Raji (cell line): ENCODE results near the gene TAGLN3.

Experiments used
- POLR2A ChIP-seq: IDR thresholded peaks from 2 replicates; pipeline ENCODE4 v1.6.1; 2011; ENCODE audit warnings: low read depth, low read length, control low read depth; ENCODE audit not compliant: insufficient read depth

TAGLN3 gene

DNA sequence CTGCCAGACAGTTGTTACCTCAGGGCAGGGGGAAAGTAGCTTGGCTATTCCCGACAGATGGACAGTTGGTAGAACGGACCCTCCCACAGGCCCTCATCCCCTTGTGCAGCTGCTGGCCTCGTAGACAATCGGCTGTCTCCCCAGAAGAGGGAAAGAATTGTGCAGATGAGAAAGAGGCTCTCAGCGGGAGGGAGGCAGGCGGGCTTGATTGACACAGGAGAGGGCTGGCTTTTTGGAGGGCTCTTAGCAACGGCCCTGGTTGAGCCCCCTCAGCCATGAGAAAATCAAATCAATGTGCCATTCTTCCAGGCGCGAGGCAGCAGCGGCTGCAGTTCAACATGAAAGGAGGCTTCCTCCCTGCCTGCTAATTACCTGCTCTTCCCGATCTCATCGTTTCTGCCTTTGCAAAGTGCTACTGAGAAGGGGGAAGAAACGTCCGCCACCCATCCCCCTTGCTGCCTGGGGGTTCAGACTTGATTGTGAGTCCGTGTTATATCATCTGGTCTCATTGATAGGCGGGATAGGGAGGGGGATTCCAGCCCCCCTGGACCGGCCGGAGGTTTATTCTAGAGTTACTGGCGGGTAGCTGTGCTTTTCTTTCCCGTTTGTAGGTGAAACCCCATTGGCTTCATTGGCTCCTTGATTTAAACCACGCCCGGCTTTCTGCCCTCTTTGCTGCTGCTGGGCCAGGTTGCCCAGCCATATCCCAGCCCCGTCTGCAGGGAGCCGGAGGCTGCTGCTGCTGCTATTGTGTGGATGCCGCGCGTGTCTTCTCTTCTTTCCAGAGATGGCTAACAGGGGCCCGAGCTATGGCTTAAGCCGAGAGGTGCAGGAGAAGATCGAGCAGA, at the start of gene TAGLN3:
Gene TAGLN3, plus strand, starts transcription at position 287 of the 848 bp plus-strand sequence. Its CDS starts 501 bp downstream, at position 788.
- TF ChIP-seq POLR2A, result no peak

GRCh38 chr3:111949712-111950111, 49.0 kb upstream of the TAGLN3 start:
- no peak for TF ChIP-seq POLR2A

GRCh38 chr3:111951032-111951431, 47.7 kb upstream of the TAGLN3 start:
- no peak for TF ChIP-seq POLR2A

- no peak for TF ChIP-seq POLR2A
Measured at GRCh38 chr3:111952086-111952485, 46.6 kb upstream of the TAGLN3 start.

GRCh38 chr3:111952866-111953450, 45.8 kb upstream of the TAGLN3 start:
- TF ChIP-seq POLR2A, result no peak

GRCh38 chr3:111954228-111954990, 44.3 kb upstream of the TAGLN3 start:
- no peak for TF ChIP-seq POLR2A

- TF ChIP-seq POLR2A, result no peak
Measured at GRCh38 chr3:111955876-111956275, 42.8 kb upstream of the TAGLN3 start.

DNA sequence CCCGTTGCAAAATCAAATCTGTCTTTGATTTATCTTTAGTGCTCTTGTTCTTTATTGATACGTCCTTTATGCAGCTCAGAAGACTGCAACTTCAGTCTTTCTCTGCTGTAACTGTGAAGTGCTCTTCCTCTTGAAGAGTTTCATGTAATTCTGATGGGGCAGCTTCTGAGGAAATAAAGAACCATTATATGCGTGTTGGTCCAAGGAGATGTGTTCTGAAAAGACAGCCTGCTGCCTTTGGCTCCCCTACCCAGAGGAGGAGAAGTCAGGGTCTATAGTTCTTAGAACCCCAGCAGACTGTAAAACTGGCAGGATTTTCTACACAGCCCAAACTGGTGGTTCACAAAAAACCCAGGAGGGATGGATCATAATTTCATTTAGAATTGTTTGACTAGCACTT, 42.3 kb upstream of the TAGLN3 start:
- no peak for TF ChIP-seq POLR2A

DNA sequence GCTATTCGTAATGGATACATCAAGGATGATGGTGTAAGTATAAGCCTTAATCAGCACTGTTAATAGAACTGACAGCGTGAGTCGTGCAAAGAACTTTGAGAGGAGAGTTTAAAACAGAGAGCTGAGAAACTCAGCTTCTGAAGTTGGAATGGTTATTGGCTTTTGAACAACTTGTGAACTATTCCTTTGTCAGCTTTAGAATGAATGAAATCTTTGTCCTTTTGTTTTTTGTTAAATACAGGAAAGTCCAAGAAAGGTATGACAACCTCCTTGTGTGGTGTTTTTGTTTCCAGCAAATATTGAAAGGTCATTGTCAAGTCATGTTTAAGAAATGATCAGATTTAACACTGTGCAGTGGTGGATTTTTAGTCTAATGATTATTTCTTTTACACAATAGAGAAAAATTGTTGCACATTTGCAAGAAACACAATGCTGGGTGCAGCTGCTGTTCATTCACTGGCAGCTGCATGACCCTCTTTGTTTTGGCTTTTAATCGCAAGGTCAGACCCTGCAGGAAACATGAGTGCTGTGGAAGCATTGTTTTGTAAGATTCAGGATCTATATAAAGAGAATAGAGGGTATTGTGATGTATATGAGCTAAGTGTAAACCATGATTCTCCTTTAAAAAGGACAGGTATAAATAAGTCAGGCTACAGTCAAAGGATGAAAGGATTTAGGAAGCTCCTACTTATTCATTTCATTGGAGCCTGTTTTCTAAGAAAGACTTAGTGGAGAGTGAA, 41.6 kb upstream of the TAGLN3 start:
- no peak for TF ChIP-seq POLR2A

DNA sequence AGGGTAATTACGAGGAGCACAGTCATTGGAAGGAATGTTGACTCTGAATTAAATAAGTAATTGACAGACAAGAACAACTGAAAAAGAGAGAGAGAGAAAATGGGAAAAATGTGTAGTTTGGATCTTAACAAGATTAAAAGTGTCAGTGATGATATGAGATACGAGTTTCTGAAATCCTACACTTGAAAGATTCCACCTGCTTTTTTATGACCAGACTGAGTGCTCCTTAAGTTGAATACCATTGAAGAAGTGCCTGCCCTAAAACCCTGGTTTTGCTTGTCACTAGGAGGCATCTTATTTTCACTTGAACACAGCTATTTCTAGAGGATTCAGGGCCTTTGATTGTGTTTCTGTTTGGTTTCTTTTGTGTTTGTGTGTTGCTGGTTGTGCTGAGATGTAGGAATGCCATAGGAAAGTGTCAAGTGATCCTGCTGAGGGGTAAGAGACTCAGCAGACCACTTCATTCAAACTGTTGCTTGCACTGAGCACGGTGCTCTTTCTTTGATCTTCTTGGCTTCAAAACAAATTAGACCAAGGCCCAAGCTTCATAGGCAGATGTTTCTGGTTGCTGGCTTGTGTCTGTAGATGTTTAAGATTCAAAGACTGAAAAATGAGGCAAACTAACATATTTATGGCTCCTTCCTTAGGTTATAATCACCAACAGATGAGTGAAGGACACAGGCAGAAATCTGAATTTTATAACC, 37.1 kb upstream of the TAGLN3 start:
- TF ChIP-seq POLR2A, result no peak

DNA sequence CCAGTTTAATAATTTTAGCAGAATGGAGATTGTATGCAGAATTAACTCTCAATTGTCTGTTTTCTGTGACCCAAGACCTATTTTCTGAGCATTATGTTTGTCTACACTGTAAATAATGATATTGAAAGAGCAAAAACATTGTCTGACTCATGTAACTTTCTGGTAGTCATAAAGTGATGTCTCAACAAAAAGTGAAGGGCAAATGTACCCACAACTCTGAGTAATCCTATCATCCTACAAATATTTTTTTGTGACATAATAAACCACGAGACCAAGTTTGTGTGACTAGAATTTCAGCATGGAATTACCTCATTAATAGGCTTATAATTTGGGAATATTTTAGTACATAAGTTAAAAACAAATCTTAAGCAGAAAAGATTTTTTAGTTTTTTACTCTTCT, 35.3 kb upstream of the TAGLN3 start:
- TF ChIP-seq POLR2A, result no peak

DNA sequence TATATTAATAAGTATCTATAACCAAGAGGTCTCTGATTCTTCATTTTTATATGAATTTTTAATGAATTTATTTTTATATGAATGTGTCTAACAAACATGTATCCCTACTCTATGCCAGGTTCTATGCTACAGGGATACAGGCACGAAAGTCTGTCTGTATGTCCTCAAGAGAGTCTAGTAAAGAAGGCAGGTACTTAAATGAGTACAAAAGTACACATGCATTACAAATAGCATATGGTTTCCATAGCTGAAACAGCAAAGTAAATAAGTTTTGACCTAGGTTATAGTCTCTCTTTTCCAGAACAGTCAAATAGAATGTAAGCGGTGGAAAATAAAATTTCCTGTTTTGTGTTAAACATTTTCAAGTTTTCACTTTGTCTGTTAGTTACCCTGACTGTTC, 33.2 kb upstream of the TAGLN3 start:
- TF ChIP-seq POLR2A, result no peak

DNA sequence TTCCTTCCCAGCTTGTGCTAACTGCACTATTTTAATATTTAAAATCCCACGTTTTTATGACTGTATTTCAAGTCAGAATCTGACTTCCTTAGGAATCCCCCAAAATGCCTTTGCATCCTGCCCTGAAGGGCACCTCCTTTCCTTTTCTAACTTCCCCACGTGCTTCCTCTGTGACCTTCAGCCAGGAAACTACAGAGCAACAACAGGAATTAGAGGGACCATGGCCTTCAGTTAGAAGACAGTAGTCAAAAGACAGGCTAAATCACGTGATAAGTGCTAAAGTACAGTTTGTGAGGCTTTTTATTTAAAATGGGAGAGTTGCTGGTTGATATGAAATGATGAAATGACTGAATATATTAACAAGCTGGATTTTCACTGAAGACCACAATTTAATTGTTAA, 31.7 kb upstream of the TAGLN3 start:
- TF ChIP-seq POLR2A, result no peak

GRCh38 chr3:111967651-111968274, 31.0 kb upstream of the TAGLN3 start:
- TF ChIP-seq POLR2A, result no peak

DNA sequence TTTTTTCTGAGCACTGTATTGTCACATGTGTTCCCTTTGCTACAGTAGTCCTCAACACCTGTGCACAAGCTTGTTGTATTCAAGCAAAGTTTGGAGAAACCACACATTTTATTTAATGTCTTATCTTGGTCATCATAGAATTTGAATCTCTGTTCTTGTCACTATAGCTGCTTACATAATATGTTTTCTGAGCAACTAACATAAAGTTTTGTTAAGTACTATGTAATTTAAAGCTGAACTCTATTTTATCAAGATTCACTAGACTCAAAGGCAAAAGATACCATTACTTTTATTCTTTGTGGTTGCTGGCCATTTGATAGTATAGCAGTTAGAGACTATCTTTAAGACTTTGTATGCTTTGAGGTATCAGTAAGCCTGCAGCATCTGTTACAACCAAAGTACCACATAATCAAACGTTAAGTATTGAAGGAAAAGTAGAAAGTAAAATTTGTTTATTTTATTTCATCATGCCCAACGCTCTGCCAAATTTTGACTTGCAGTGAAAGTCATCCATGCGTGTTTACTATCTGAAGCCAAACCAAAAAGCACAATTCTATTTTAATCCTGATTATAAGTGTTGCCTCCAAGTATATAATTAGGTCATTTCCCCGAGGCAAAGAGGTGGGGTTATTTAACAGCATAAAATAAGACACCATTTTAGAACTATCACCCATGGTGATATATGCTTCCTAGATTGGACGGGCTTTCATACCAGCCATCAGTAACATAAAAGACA, 30.2 kb upstream of the TAGLN3 start:
- TF ChIP-seq POLR2A, result no peak
